ENCODE data around the gene EPAS1.

GRCh38 chr2:46260305-46260704, 36.9 kb upstream of the EPAS1 start:
- TF ChIP-seq CTCF (conservative IDR thresholded peaks at IDR 0.05 in 1 of 2, IDR thresholded peaks at IDR 0.05 in 1 of 2; ENCODE audit: extremely low read depth in 1 of 2, insufficient read depth in 1 of 2, low read depth in 1 of 2, low read length in 2 of 2) (no peak), EZH2 (IDR thresholded peaks at IDR 0.05; ENCODE audit: borderline replicate concordance, low read length) (no peak)

Measured in mammary epithelial cell (primary cell).